ENCODE measurements around the gene EXD3.

- TF ChIP-seq, protein P1, sequence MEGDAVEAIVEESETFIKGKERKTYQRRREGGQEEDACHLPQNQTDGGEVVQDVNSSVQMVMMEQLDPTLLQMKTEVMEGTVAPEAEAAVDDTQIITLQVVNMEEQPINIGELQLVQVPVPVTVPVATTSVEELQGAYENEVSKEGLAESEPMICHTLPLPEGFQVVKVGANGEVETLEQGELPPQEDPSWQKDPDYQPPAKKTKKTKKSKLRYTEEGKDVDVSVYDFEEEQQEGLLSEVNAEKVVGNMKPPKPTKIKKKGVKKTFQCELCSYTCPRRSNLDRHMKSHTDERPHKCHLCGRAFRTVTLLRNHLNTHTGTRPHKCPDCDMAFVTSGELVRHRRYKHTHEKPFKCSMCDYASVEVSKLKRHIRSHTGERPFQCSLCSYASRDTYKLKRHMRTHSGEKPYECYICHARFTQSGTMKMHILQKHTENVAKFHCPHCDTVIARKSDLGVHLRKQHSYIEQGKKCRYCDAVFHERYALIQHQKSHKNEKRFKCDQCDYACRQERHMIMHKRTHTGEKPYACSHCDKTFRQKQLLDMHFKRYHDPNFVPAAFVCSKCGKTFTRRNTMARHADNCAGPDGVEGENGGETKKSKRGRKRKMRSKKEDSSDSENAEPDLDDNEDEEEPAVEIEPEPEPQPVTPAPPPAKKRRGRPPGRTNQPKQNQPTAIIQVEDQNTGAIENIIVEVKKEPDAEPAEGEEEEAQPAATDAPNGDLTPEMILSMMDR (IDR thresholded peaks at IDR 0.05) = no peak
- TF ChIP-seq POLR2A (IDR thresholded peaks at IDR 0.05) = no peak
Measured at GRCh38 chr9:137353223-137354152, 69.5 kb downstream of the EXD3 start.
